ENCODE measurements around the gene TNFRSF19. TPM values are rescaled to one million over a fixed set of nuclear protein-coding genes. Genes with fewer than 3 reads are reported as not detected.

Gene TNFRSF19
- total and polyA plus RNA-seq, 2 of the 8 experiments (the other 6 are each of a cell fraction or from before 2014, with no cell fraction given), result 0.50 to 0.95 TPM

DNA sequence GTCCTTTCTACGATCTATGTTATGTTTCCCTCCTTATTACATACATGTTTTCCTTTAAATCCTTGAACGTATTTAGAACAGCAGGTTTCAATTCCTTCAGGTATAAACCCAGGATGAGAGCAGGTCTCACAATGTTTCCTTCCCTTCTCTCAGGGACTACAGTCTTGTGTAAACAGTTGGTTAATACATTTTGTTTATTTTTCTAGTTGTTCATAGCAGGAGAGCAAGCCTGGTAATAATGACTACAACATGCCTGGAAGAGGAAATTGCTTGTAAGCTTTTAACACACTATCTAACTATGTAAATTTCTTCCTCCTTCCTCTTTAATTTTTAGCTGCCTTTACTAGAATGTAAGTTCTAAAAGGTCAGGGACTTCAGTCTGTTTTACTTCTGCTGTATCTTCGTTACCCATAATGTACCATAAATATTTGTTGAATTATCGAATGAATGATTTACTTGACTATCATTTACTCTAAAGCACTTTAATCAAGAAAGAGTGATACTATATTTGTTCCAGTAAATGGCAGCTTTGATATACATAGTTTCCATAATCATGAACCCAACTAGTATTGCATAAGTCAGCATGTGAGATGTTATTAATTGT lies 28.9 kb upstream of the TNFRSF19 start:
- 98% methylated on average over 4 of the region's 4 CpGs; no CpG with 5 or more reads in 1 of the 2 experiments for WGBS, 2 experiments (ENCODE audit: extremely low coverage in 1 of 2, insufficient coverage in 1 of 2, insufficient read length in 1 of 2, insufficient replicate concordance in 2 of 2, low coverage in 1 of 2, low lambda C conversion rate in 2 of 2, missing lambda C conversion rate in 1 of 2)
- Histone ChIP-seq H3K18ac (ENCODE audit: extremely low read depth, low read length) (no peak overlapping the region), H3K4ac (replicated peaks; ENCODE audit: insufficient read length, low read depth, low read length) (no peak overlapping the region), H2AK5ac (ENCODE audit: low read depth, low read length) (no peak overlapping the region), H3K4me2 (ENCODE audit: insufficient read depth in 1 of 2, low read depth in 2 of 2, low read length in 2 of 2) (no peak overlapping the region), H3K23ac (ENCODE audit: insufficient read length) (no peak overlapping the region), H3K56ac (replicated peaks; ENCODE audit: insufficient read length, low read depth, low read length) (no peak overlapping the region), H4K20me1 (replicated peaks in 1 of 2; ENCODE audit: control insufficient read depth in 1 of 2, insufficient read depth in 2 of 2, low read length in 2 of 2) (no peaks in the 10 kb centered on the region), H3K9me3 (ENCODE audit: insufficient read depth in 2 of 2, low read depth in 1 of 2, low read length in 1 of 2) (no peaks in the 10 kb centered on the region), H3K9ac (replicated peaks in 1 of 4; ENCODE audit: extremely low read depth in 1 of 4, low read depth in 3 of 4, low read length in 3 of 4) (no peak overlapping the region), H4K5ac (ENCODE audit: insufficient read length, low read depth, low read length) (no peak overlapping the region), H3K14ac (ENCODE audit: insufficient read length) (no peak overlapping the region), H3K27me3 (replicated peaks in 1 of 4; ENCODE audit: control insufficient read depth in 3 of 4, extremely low read depth in 1 of 4, insufficient read depth in 3 of 4, low read length in 3 of 4) (no peaks in the 10 kb centered on the region), H3K79me1 (ENCODE audit: low read depth, low read length) (no peaks in the 10 kb centered on the region), H3K36me3 (ENCODE audit: control insufficient read depth in 2 of 4, insufficient read depth in 4 of 4, low read length in 3 of 4) (no peaks in the 10 kb centered on the region), H3K4me1 (replicated peaks in 1 of 4; ENCODE audit: control insufficient read depth in 3 of 4, insufficient read depth in 4 of 4, low read length in 3 of 4) (no peaks in the 10 kb centered on the region), H2BK5ac (ENCODE audit: low read depth, low read length) (no peak overlapping the region), H3K4me3 (ENCODE audit: extremely low read depth in 1 of 4, insufficient read depth in 2 of 4, low read depth in 3 of 4, low read length in 4 of 4) (no peak overlapping the region), H2BK20ac (ENCODE audit: low read length) (no peak overlapping the region), H2BK12ac (ENCODE audit: low read depth, low read length) (no peak overlapping the region), H2AFZ (ENCODE audit: low read length) (no peak overlapping the region), H4K91ac (replicated peaks; ENCODE audit: insufficient read length, low read length) (no peak overlapping the region), H3K23me2 (ENCODE audit: low read depth, low read length) (no peaks in the 10 kb centered on the region), H3K79me2 (ENCODE audit: control insufficient read depth in 1 of 2, insufficient read depth in 2 of 2, low read length in 2 of 2) (no peaks in the 10 kb centered on the region), H2BK15ac (ENCODE audit: low read length) (no peak overlapping the region), H3K27ac (ENCODE audit: low read depth, low read length) (no peak overlapping the region), H2BK120ac (replicated peaks; ENCODE audit: low read depth, low read length) (no peak overlapping the region), H4K8ac (ENCODE audit: extremely low read depth, insufficient read depth, low read length) (no peak overlapping the region)
- FAIRE-seq, result no peak
- ChIA-PET POLR2A (ENCODE audit: partially characterized antibody) (no interaction called here), CTCF (ENCODE audit: partially characterized antibody) (no interaction called here)
- DNase-seq (ENCODE audit: low read depth in 1 of 2, low spot score in 2 of 2), result no peak
